ENCODE results near the gene CCR2.
A peak's percentile ranks its signal among the peaks of the same experiment; 100 is the strongest.

Gene CCR2

DNA sequence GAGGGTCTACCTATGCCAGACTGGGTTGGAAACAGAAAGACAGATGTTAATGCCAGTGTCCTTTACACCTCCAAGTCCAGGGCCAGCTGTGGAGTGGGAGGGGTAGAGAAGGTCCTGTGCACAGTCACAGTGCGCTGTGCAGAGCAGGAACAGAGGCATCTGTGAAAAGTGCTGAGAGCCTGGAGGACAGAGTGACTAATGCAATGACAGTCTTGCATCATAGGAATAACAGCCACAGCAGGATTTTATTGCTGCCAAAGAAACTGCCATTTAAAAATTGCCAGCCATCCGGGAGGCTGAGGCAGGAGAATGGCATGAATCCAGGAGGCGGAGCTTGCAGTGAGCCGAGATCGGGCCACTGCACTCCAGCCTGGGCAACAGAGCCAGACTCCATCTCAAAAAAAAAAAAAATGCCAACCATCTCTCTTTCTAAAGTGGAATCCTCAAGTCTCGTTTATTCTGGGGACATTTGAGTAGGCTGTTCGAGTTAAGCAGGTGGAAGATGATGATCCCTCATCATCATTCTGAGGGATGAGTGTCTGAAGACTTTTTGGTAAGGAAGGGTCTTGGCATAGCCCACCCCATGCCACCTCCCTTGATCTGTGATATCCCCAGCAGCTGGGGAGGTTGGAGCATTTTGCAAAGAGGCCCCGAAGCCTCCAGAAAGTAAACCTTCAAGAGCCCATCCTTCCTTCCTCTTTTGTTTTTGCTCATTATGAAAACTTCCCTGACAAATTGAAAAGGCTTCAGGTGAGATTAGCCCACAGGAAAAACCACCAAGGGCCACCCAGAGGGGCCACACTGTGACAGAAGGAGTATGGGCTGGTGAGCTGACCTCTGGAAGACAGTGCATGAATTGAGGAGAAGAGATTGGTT, 7.7 kb downstream of the CCR2 start (continued):
- TF ChIP-seq ZNF18 (tag by site-specific recombination; IDR thresholded peaks at IDR 0.05) (no peak), ZNF155 (tag by site-specific recombination; IDR thresholded peaks at IDR 0.05) (no peak), ZNF19 (tag by site-specific recombination; IDR thresholded peaks at IDR 0.05; ENCODE audit: low read depth) (no peak), ZNF530 (tag by site-specific recombination; IDR thresholded peaks at IDR 0.05; ENCODE audit: low read depth) (no peak), ZNF114 (tag by site-specific recombination; IDR thresholded peaks at IDR 0.05) (no peak), ZNF544 (tag by site-specific recombination; IDR thresholded peaks at IDR 0.05) (no peak), ZFP3 (tag by site-specific recombination; IDR thresholded peaks at IDR 0.05; ENCODE audit: low read depth) (no peak), ZNF350 (tag by site-specific recombination; IDR thresholded peaks at IDR 0.05) (no peak), ZNF529 (tag by site-specific recombination; IDR thresholded peaks at IDR 0.05; ENCODE audit: insufficient replicate concordance) (no peak), SP3 (tag by site-specific recombination; IDR thresholded peaks at IDR 0.05) (no peak), ZNF501 (tag by site-specific recombination; IDR thresholded peaks at IDR 0.05) (no peak), ZNF138 (tag by site-specific recombination; IDR thresholded peaks at IDR 0.05; ENCODE audit: borderline replicate concordance) (no peak), ZNF148 (tag by site-specific recombination; IDR thresholded peaks at IDR 0.05; ENCODE audit: borderline replicate concordance) (no peak), TSHZ1 (tag by site-specific recombination; IDR thresholded peaks at IDR 0.05; ENCODE audit: borderline replicate concordance) (no peak), ZSCAN4 (tag by site-specific recombination; IDR thresholded peaks at IDR 0.05) (peak; percentile 18; the same call in 1 of the 2 replicates), ZNF521 (tag by site-specific recombination; IDR thresholded peaks at IDR 0.05) (no peak), ZBTB20 (tag by site-specific recombination; IDR thresholded peaks at IDR 0.05) (no peak), ZNF132 (tag by site-specific recombination; IDR thresholded peaks at IDR 0.05; ENCODE audit: borderline replicate concordance) (no peak), ZNF555 (tag by site-specific recombination; conservative IDR thresholded peaks at IDR 0.05) (no peak), ZFP37 (tag by site-specific recombination; IDR thresholded peaks at IDR 0.05) (no peak), ZEB2 (tag by site-specific recombination; IDR thresholded peaks at IDR 0.05) (peak; percentile 62; the same call in 1 of the 2 replicates), ZNF174 (tag by site-specific recombination; IDR thresholded peaks at IDR 0.05) (no peak), ZNF626 (tag by site-specific recombination; IDR thresholded peaks at IDR 0.05) (no peak), KLF9 (tag by site-specific recombination; IDR thresholded peaks at IDR 0.05; ENCODE audit: low read depth) (no peak), ZNF747 (tag by site-specific recombination; IDR thresholded peaks at IDR 0.05) (no peak), ZNF175 (tag by site-specific recombination; IDR thresholded peaks at IDR 0.05) (no peak)
- TF ChIP-seq, protein P1, sequence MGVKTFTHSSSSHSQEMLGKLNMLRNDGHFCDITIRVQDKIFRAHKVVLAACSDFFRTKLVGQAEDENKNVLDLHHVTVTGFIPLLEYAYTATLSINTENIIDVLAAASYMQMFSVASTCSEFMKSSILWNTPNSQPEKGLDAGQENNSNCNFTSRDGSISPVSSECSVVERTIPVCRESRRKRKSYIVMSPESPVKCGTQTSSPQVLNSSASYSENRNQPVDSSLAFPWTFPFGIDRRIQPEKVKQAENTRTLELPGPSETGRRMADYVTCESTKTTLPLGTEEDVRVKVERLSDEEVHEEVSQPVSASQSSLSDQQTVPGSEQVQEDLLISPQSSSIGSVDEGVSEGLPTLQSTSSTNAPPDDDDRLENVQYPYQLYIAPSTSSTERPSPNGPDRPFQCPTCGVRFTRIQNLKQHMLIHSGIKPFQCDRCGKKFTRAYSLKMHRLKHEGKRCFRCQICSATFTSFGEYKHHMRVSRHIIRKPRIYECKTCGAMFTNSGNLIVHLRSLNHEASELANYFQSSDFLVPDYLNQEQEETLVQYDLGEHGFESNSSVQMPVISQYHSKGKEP (tag by site-specific recombination; IDR thresholded peaks at IDR 0.05), result peak; percentile 62; the same call in 1 of the 2 replicates

All from HEK293 (cell line).